Cerebellar cortex (tissue), 1 donor: ENCODE data around the gene CALML3.
"Not testable (repeated sequence)": the region's sequence is repeated elsewhere in the genome, so short reads cannot be mapped to it uniquely, and the experiment has no call there.

ENCODE experiments used
- DNase-seq: peaks from one replicate; pipeline ENCODE4 v3.0.0-alpha.2; 2015; ENCODE audit warnings: low spot score

CALML3 gene

GRCh38 chr10:5553400-5554170, 28.8 kb downstream of the CALML3 start:
- DNase-seq, result no peak

DNA sequence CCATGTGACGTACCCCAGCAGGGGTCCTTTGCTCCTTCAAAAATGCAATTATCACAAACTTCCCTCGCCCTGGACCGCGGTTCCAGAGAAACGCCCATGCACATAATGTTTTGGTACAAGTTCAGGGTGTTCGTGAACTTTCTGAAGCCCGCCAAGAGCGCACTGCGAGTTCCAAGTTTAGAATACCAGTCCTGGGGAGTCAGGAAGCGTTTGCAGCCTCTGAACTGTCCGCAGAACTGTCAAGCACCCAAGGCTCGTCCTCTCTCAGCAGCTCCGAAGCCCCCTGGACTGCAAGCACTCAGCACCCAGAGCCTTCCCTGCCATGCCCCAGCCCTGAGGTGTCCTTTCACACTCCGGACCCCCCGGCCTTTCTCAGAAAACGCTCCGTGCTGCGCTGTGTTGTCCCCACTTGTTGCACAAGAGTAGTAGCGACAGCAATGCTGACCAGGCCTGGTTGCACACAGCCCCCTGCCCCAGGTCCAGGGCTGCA, 30.3 kb downstream of the CALML3 start:
- no peak for DNase-seq

- no peak for DNase-seq
Observed at GRCh38 chr10:5555881-5556280, 31.1 kb downstream of the CALML3 start.

DNA sequence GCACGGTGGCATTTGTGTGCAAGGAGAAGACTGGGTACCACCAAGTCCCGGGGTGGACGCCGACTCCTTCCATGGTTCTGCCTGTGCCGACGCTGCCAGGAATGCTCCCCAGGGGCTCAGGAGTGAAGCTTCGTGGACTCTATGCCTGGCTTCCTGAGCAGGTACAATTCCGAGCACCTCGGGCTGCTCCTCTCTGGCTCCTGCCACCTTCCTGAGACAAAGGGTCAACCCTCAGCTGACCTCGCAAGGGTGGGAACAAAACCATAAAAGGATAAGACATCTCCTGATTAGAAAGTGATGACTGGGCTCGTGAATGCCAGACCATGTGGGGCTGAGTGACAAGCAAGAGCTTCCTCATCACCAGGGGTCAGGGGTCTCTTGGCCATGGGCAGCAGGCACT, 31.8 kb downstream of the CALML3 start:
- no peak for DNase-seq

GRCh38 chr10:5557040-5557721, 32.4 kb downstream of the CALML3 start:
- no peak for DNase-seq

DNA sequence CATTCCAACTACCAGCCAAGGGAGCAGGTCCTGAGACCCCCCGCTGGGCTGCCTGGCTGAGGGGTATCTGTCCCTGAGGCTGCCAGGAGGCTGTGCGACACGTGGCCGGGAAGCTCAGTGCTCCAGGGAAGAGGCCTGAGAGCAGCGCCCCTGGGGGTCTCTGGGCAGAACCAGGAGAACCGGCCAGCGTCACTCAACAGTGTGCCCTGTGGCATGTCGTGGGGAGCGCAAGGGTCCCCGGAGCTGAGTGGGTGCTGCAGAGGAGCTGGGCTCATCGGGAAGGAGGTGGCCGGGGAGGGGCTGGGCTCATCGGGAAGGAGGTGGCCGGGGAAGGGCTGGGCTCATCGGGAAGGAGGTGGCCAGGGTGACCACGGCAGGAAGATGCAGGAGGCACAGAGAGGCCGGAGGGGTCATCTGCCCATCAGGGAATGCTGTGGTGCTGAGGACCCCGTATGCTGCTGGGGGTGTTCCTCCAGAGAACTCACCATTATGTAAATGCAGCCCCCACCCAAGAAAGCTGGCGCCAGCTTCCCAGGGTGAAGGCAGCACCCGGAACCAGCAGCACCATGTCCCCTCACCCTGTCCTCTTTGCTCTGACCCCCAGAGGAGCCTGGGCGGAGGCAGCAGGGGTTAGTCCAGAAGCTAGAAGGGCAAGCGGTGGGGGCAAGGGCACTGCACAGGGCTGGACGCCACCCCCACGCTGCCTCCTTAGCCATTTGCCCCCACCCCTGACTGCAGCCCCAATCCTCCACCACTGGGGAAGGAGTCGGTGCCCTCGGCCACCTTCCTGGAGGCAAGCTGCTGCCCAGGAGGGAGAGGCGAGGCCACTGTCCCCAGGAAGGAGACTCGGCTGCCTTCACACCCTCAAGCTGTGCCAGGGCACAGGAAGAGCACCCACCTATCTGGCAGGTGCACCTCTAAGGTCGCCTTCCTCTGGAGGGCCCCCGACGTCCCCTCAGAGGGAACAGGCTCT, 33.3 kb downstream of the CALML3 start:
- no peak for DNase-seq

DNA sequence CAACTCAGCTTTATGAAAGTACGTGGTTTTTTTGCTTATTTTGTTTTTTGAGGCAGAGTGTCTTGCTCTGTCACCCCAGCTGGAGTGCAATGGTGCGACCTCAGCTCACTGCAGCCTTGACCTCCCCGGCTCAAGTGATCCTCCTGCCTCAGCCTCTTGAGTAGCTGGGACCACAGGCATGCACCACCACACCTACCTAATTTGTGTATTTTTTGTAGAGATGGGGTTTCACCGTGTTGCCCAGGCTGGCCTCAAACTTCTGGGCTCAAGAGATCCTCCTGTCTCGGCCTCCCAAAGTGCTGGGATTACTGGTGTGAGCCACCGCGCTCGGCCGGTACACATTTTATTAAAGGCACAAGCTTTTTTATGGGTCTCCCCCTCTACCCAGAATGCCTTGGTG, 34.3 kb downstream of the CALML3 start:
- not testable (repeated sequence) for DNase-seq

GRCh38 chr10:5559642-5560141, 34.9 kb downstream of the CALML3 start:
- DNase-seq, result no peak

DNA sequence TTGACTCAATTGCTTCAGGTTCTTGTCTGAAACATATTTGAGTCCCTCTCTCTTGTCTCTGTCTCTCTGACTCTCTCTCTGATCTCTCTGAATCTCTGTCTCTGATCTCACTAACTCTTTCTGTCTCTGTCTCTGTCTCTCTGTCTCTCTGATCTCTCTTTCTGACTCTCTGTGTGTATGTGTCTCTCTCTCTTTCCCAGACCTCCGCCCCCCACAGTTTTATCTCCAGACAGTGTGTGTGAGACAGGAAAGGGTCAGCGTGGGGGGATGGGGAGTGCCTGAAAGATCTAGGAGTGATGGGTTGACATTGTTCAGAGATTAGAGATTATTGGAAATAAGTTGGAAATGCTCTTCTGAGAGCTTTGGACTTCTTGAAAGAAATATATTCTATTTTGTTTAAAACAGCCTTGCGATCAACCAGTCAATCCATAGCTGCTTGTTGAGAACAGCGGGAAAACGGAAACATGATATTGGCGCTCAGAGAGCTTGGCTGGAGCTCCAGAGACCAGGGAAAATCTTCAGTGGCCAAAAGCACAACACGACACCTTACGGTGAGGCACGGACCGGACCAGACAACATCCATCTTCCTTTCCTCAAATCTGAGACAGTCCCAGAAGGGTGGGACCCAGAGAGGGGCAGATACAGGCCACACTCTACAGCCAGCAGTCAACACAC, 35.5 kb downstream of the CALML3 start:
- DNase-seq, result no peak

DNA sequence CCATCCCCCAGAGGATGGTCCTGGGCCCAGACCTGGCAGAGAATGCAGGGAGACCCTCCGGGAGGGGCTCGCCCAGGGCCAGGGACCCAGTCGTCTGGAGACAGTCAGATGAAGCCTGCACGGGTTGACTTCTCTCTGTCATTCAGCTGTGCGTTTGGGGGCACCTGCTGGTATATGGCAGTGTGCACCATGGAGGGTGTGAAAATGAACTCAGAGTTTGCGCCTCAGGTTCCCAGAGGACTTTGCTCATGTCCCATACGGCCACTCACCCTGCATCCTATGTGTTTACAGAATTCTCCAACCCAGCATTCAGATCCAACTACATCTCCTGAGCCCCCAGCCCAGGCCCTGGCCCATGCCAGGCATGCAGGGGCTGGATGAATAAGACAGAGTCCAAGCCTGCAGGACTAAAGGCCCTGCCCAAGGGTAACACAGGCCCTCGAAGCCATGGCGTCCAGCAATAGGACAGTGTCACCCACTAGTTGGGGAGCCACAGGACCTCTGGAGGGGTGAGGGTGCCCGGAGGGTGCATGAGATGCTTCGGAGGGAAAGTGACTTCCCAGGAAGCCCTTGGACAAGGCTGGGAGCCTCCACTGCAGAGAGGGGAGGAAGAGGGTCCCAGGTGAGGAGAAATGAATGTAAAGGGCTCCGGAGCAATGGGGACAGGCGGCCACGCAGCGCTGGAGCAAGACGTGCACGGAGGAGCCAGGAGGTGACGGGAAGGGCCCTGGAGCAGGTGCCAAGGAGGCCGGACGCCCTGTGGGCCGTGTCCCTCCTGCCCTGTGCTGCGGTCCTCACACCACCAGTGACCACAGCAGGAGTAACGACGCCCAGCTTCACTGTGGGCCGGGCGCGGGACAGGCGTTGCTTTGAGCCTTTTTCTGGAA, 36.3 kb downstream of the CALML3 start:
- DNase-seq, result no peak

GRCh38 chr10:5561704-5562645, 37.2 kb downstream of the CALML3 start:
- no peak for DNase-seq

DNA sequence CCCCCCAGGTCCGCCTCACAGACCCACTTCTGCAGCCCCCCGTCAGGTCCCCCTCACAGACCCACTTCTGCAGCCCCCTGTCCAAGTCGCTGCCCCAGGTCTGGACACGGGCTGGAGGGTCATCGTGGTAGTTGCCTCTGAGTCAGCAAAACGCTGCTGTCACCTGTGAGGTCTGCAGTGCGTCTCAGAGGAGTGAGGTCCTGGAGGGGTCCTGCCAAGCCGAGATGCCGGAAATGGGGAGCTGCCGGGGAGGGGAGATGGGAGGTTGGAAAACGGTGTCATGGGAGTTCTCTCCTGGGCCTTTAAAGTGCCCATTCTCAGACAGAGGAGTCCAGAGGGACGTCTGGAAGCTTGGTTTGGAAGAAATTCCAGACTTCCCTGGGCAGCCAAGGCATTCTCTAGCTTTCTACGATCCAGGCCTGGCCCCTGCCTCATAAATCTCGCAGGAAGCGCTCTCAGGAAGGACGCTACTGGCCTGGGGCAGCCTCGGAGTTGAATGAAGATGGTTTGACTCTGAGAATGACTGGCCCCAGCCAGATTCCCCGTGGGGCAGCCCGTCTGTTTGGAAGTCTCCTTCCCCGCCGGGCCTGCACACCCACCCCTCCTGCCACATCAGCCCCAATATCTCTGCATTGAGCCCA, 38.7 kb downstream of the CALML3 start:
- DNase-seq, result no peak

DNA sequence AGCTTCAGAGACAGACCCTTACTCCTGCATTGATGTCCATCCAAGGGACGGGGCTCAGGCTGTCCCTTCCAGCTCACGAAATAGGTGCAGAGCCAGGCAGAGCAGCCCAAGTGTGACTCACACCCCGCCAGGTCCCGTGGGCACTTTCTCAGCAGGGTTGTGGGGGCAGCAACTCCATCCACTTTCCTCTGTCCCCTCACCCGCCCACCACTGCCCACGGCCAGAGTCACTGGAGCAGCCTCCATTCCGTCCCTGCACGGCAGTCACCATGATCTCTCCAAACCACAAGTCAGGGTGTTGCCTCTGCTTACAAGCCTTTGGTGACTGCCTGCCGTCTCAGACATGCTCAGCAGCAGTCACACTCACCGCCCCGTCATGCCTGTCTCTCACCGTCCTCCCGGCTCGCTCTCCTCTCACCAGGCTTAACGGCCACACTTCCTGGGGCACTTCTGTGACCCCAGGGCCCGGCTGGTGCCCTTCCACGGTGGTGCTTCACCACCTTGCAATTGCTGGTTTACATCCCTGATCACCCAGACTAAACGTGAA, 39.3 kb downstream of the CALML3 start:
- no peak for DNase-seq

GRCh38 chr10:5564537-5565204, 39.9 kb downstream of the CALML3 start:
- no peak for DNase-seq

GRCh38 chr10:5565205-5565545, 40.4 kb downstream of the CALML3 start:
- DNase-seq, result no peak

GRCh38 chr10:5565671-5566581, 41.2 kb downstream of the CALML3 start:
- DNase-seq, result no peak

DNA sequence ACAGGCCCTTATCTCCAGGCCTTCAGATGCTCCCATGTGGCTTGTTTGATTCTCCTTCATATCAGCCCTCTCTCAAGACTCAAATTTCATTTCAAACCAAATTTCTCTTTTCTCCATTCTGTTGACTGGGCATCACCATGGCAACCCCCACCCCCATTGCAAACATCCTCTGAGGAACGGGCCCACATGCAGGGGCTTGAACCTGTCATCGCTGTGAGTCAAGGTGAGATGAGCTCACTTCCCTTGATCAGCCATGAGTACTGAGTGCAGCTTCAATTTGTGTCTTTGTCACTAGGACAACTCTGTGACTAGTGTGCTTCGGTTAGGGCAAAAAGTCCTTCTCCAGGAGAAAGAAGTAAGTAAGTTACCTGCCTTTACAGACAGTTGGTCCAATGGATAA, 41.9 kb downstream of the CALML3 start:
- no peak for DNase-seq
